ENCODE data around the gene TRPV6.

The TRPV6 gene

GRCh38 chr7:142906643-142907042 lies 21.1 kb upstream of the TRPV6 start:
- DNase-seq: no peak

DNA sequence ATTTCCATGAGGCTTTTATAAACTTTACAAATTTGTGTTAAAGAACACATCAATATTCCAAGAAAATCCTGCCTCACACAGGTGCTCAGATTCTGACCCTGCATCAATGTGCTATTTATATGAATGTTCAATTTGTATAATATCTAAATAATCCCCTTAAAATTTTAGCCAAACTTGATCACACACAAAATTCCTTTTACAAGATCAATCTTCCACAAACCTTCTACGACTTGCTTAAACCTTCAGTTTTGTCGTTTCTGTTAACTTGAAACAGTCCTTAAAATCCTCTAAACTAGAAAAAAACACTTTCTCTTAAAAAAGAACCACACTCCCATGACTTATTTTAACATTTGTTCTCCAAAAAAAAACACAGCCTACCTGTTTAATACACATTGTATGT lies 20.2 kb upstream of the TRPV6 start:
- DNase-seq: no peak

- DNase-seq: no peak
Measured at GRCh38 chr7:142904128-142904527, 18.6 kb upstream of the TRPV6 start.

- DNase-seq: no peak
Measured at GRCh38 chr7:142901426-142902259, 16.1 kb upstream of the TRPV6 start.

- no peak for DNase-seq
Measured at GRCh38 chr7:142899661-142900060, 14.1 kb upstream of the TRPV6 start.

GRCh38 chr7:142898377-142899170 lies 13.0 kb upstream of the TRPV6 start:
- DNase-seq: no peak

DNA sequence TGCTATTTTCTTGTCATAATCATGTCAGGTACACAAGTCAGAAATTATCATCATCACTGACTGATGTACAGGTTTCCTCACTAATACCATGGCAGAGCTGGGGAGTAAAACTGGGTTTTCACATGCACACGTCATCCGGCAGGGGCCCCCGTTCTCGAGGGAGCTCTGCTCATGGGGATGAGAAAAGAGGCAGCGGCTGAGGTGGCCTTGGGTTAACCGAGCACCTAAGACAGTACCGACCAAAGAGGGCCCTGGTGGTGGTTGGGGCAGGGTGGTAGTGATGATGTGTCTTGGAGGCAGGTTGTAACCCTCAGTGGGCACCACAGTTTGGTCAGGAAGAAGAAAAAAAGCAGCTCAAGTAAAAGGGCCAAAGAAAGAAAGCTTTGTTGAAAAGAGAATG lies 12.1 kb upstream of the TRPV6 start:
- no peak for DNase-seq

DNA sequence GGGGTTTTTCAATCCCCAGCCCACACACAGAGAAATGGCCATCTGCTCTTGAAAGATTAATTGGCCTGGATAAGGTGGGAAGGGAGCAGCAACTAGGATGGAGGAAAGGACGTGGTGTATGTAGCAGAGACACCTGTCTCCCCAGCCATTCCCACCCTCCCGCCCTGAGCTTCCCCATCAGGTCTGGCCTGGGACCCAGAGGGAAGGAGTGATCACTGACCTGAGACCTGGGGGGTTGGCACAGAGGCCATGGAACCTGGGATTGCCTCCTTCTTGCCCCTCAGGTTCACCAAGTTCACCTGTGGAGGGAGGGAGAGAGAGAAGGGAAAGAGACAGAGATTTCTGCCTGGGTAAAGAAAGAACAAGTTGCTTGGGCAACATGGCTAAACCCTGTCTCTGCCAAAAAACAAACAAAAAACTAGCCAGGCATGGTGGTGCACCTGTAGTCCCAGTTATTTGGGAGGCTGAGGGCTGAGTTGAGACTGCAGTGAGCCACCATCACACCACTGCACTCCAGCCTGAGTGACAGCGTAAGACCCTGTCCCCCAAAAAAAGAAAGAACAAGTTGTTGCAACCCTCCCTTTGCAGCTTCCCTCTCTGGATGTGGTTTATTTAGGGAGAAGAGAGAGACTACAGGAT lies 11.3 kb upstream of the TRPV6 start:
- no peak for DNase-seq

DNA sequence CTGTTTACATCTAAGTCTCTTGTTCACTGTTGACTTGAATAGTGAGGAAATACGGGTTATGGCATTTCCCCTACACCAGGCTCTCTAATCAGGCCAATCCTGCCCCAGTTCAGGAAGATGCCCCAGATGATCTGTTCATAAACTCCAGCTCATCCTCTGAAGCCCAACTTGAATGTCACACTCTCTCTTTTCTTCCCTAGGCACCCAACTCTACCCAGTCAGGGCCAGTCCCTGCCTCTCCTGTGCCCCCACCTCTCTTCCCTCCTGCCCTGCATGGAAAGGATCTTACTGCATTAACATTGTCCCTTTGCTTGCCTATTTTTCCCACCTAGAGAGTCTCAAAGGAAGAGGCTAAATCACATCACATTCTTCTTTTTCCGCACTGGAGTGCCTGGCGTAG lies 10.6 kb upstream of the TRPV6 start:
- no peak for DNase-seq

DNA sequence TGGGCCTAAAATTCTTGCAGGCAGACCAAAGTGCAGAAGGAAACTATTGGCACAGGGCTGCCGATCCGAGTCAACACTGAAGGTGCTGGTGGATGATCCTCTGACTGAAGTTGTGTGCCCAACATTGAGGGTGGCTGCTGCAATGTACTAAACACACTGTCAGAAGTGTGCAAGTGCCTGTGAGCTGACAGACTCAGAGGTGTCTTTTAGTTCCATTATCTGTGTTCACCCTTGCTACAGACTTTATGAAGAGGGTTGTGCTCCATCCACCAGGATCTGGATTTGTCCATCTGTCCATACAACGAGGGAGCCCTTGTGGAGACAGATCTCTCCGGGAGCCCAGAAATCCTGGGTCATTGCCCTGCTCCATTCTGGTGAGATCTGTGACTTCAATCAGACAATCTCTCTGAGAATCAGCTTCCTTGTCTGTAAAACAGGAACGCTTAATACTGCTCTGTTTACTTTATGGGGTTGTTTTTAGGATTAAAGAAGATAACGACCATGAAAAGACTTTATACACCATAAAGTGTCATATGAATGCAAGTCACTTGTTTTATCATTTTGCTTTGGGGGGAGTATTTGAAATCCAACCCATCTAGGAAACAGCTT lies 9.5 kb upstream of the TRPV6 start:
- no peak for DNase-seq

- DNase-seq: no peak
Measured at GRCh38 chr7:142894112-142894984, 8.8 kb upstream of the TRPV6 start.

DNA sequence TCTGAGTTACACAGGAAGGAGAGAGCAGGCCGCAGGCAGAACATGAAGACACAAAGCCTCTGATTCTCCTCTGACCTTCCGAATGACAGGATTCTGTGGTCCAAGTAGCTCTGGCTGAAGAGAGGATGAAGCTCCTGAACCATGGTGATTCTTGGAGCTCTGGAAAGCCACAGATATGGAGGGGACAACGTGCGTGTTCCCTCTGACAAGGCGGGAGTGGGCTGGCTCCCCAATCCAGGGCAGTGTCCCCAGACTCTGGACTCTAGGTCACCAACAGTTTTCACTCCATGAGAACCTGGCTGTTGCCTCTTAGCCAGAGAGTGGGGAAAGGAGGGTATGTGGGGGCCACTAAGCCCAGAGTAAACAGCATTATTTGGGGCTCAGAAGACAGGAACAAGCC lies 7.4 kb upstream of the TRPV6 start:
- DNase-seq: no peak

DNA sequence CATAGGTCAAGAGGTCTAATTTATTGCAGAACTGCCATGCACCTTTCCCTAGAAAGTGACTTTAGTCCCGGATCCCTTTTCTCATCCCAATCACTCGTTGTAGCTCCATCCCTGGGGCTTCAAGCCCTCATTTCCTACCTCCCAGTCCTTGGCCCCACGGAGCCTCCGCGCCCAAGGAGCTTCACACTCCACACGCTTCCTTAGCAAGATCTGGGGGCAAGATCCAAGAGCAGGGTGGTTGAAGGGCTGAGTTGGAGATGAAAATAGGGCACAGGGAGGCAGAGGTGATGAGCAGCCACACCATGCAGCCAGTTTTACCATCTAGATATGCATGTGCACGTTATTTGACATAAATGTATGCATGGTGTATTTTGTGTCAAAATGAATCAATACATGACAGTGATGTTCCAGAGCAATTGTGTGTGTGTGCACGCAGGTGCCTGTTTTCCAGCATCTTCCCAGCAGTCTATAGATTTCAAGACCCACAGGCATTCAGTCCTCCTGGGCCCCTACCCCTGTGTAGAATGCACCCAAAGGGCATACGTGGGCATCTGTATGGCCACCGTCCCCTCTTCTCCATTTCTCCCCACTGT lies 6.0 kb upstream of the TRPV6 start:
- DNase-seq: no peak

GRCh38 chr7:142890874-142891485 lies 5.4 kb upstream of the TRPV6 start:
- DNase-seq: no peak

DNA sequence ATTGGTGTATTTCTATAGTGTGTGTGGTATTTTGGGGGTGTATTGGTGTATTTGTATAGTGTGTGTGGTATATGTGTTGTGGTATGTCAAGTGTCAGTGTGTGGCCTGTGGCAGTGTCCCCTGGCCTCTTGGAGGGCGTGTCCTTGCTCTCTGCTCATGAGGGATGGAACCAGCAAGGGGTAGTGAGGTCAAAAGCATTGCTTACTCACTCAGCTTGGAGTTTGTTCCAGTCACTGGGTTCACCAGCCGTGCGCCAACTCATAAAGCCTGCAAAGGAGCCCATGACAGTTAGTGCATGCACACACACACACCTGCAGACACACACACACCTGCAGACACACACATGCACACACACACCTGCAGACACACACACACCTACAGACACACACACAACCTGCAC lies 4.3 kb upstream of the TRPV6 start:
- no peak for DNase-seq

- DNase-seq: no peak
Measured at GRCh38 chr7:142887282-142888015, 1.9 kb upstream of the TRPV6 start.

- no peak for DNase-seq
Measured at GRCh38 chr7:142886866-142887265, 1.3 kb upstream of the TRPV6 start.

- no peak for DNase-seq
Measured at GRCh38 chr7:142884286-142884640, 1.3 kb downstream of the TRPV6 start.

GRCh38 chr7:142883571-142884285 lies 1.8 kb downstream of the TRPV6 start:
- no peak for DNase-seq

DNA sequence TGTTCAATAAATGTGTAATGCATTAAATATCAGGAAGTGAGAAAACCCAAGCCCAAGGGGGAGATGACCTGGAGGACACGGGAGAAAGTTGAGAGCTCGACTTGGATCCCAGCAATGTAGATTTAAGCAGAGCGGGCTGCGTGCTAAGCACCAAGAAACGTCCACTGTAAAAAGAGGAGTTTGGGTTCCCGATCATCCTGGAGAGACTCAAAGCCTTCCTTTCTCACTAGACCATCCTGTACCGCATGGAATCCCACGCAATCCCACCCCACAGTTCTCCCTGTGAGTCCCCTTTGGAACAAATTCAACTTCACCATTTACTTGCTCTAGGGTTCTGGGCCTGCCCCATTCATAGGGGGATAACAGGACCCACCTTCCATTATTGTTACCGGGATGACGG lies 2.4 kb downstream of the TRPV6 start:
- DNase-seq: no peak

All from OCI-M1 (cell line).